HepG2 (cell line): ENCODE measurements around the gene SRBD1. TPM values are rescaled to one million over a fixed set of nuclear protein-coding genes. Genes with fewer than 3 reads are reported as not detected.
A peak's percentile ranks its signal among the peaks of the same experiment; 100 is the strongest.

Experiments used
- ADNP ChIP-seq: sonication (generic); formaldehyde crosslinking; IDR thresholded peaks from 2 replicates; pipeline ENCODE4 v1.4.0; 2020; ENCODE audit warnings: missing genetic modification reagents
- CREB1 ChIP-seq, 2 experiments: fragments of 450-650 bp in 1 of 2; IDR thresholded peaks; 2 replicates each; pipeline ENCODE4 v1.6.1; 2016 to 2017; ENCODE audit warnings: control low read depth in 1 of 2, mild to moderate bottlenecking in 1 of 2, missing compliant biosample characterization in 1 of 2, missing genetic modification characterization in 1 of 2
- FOSL1 ChIP-seq: sonication (generic); formaldehyde crosslinking; IDR thresholded peaks from 2 replicates; pipeline ENCODE4 v1.9.0; 2021; ENCODE audit warnings: missing genetic modification reagents, borderline replicate concordance
- GABPA ChIP-seq, 2 experiments: IDR thresholded peaks; 2 replicates each; pipeline ENCODE4 v1.6.1; 2011 to 2016; ENCODE audit warnings: low read depth in 2 of 2, low read length in 1 of 2, missing biosample characterization in 1 of 2, missing genetic modification characterization in 1 of 2
- KDM4B ChIP-seq: sonication (generic); formaldehyde crosslinking; IDR thresholded peaks from 2 replicates; pipeline ENCODE4 v1.4.0; 2020; ENCODE audit warnings: missing genetic modification reagents
- KLF13 ChIP-seq: sonication (generic); formaldehyde crosslinking; IDR thresholded peaks from 2 replicates; pipeline ENCODE4 v1.4.0; 2020; ENCODE audit warnings: mild to moderate bottlenecking, missing genetic modification reagents
- RAD21 ChIP-seq: fragments of 450-650 bp; formaldehyde crosslinking; IDR thresholded peaks from 2 replicates; pipeline ENCODE4 v1.5.0; 2020; ENCODE audit warnings: mild to moderate bottlenecking
- SAP130 ChIP-seq: IDR thresholded peaks from 2 replicates; pipeline ENCODE4 v1.6.1; 2016; ENCODE audit warnings: low read depth
- STAG1 ChIP-seq: sonication (generic); formaldehyde crosslinking; IDR thresholded peaks from 2 replicates; pipeline ENCODE4 v1.4.0; 2020; ENCODE audit warnings: missing genetic modification reagents
- ZFP36 ChIP-seq: fragments of 150-350 bp; IDR thresholded peaks from 2 replicates; pipeline ENCODE4 v1.6.1; 2018; ENCODE audit warnings: borderline replicate concordance, low read length, low read depth; ENCODE audit not compliant: partially characterized antibody
- ZFP62 ChIP-seq: sonication (generic); formaldehyde crosslinking; IDR thresholded peaks from 2 replicates; pipeline ENCODE4 v1.4.0; 2020; ENCODE audit warnings: missing genetic modification reagents
- ZFX ChIP-seq: sonication (generic); formaldehyde crosslinking; IDR thresholded peaks from 2 replicates; pipeline ENCODE4 v1.4.0; 2020; ENCODE audit warnings: mild to moderate bottlenecking, low read depth, missing genetic modification reagents, moderate library complexity
- polyA plus RNA-seq, 8 experiments: library from polyadenylated mRNA; depleted of rRNA in 3 of 8; stranded (reverse) in 7 of 8; unstranded in 1 of 8; fragments of >200 nt; fragmentation: Illumina TruSeq in 4 of 8; extraction: Trizol in 4 of 8; gene quantifications; 2 replicates each; pipeline versions ENCODE4 v1.2.1 to v1.2.3, GENCODE V29; 2011 to 2016; ENCODE audit warnings: low read depth in 4 of 8, missing spikeins in 1 of 8, mixed read lengths in 1 of 8; ENCODE audit not compliant: insufficient read depth in 1 of 8
- total RNA-seq, 5 experiments: library from RNA; depleted of rRNA; stranded (reverse); fragments of >200 nt; fragmentation: Illumina TruSeq; extraction: Trizol; gene quantifications; 2 replicates each; pipeline ENCODE4 v1.2.3, GENCODE V29; 2016; ENCODE audit warnings: low read depth in 1 of 5
- TF ChIP-seq, protein P1 (sequence below): sonication (generic); formaldehyde crosslinking; conservative IDR thresholded peaks from 2 replicates; pipeline ENCODE4 v1.4.0; 2020; ENCODE audit warnings: mild to moderate bottlenecking, missing genetic modification reagents, moderate library complexity
- TF ChIP-seq, protein P2 (sequence below): sonication (generic); formaldehyde crosslinking; conservative IDR thresholded peaks from 2 replicates; pipeline ENCODE4 v1.4.0; 2020; ENCODE audit warnings: missing genetic modification reagents
- TF ChIP-seq, protein P3 (sequence below): sonication (generic); formaldehyde crosslinking; IDR thresholded peaks from 2 replicates; pipeline ENCODE4 v1.9.0; 2021; ENCODE audit warnings: missing genetic modification reagents, borderline replicate concordance
- TF ChIP-seq, protein P4 (sequence below): sonication (generic); formaldehyde crosslinking; IDR thresholded peaks from 2 replicates; pipeline ENCODE4 v1.5.0; 2020; ENCODE audit warnings: mild to moderate bottlenecking, missing genetic modification reagents
- TF ChIP-seq, protein P5 (sequence below): sonication (generic); formaldehyde crosslinking; IDR thresholded peaks from 2 replicates; pipeline ENCODE4 v1.5.0; 2020; ENCODE audit warnings: missing genetic modification reagents

SRBD1 gene
- total and polyA plus RNA-seq, 2 of the 13 experiments (the other 11 are each of a cell fraction or from before 2014, with no cell fraction given) = 3.2 to 23.9 TPM

DNA sequence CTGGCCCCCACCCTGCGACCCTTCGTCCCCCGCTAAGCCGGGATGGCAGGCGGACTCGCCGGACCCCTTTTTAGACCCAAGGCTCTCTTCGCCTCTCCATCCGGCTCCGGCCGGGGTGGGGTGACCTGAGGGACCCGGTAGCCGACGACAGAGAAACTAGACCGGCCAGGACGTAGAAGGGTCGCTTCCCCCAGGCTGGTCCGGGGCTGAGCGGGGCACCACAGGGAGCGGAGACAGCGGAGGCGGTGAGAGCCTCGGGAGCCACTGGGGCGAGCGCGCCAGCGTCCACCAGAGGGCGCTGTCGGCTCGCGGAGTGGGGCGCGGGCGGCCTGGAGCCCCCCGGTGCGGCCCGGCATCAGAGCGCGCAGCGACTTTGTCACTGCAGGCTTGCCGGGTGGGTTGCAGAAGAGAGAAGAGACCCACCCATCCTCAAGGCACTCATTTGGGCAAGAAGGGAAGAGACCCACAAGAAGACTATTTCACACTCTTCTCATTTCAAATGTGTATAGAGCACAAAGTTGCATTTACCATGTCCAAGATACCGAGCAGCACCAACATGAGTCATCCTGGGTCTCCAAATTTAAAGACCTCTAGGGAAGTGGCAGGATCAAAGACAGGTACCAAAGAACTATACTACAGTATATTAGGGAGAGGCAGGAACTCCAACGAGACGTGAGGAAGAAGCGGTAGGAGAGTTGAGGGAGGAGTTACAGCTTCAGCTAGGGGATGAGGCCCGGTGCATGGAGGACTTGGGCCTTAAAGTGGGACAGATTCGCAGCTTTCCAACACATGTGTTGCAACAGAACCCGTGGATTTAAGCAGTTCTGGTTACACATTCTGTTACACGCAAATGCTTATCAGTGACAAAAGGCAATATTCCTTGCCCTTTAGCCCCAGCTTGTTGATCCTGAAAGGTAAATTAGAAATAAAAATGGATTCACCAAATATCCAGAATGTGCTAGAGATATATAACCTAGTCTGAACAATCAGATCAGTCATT is 32.8 kb upstream of the SRBD1 start (continued):
- TF ChIP-seq, protein P1, sequence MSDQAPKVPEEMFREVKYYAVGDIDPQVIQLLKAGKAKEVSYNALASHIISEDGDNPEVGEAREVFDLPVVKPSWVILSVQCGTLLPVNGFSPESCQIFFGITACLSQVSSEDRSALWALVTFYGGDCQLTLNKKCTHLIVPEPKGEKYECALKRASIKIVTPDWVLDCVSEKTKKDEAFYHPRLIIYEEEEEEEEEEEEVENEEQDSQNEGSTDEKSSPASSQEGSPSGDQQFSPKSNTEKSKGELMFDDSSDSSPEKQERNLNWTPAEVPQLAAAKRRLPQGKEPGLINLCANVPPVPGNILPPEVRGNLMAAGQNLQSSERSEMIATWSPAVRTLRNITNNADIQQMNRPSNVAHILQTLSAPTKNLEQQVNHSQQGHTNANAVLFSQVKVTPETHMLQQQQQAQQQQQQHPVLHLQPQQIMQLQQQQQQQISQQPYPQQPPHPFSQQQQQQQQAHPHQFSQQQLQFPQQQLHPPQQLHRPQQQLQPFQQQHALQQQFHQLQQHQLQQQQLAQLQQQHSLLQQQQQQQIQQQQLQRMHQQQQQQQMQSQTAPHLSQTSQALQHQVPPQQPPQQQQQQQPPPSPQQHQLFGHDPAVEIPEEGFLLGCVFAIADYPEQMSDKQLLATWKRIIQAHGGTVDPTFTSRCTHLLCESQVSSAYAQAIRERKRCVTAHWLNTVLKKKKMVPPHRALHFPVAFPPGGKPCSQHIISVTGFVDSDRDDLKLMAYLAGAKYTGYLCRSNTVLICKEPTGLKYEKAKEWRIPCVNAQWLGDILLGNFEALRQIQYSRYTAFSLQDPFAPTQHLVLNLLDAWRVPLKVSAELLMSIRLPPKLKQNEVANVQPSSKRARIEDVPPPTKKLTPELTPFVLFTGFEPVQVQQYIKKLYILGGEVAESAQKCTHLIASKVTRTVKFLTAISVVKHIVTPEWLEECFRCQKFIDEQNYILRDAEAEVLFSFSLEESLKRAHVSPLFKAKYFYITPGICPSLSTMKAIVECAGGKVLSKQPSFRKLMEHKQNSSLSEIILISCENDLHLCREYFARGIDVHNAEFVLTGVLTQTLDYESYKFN (CRISPR knock-in tag) = no peak; the same call in 1 of the 2 replicates
- TF ChIP-seq STAG1 (peak; percentile 99), CREB1 (IDR thresholded peaks at IDR 0.05) (no peak), CREB1 (CRISPR knock-in tag; IDR thresholded peaks at IDR 0.05) (no peak), KLF13 (CRISPR knock-in tag) (no peak), ZFX (peak; percentile 81), ADNP (CRISPR knock-in tag) (no peak), SAP130 (CRISPR knock-in tag) (no peak), FOSL1 (CRISPR knock-in tag) (no peak), KDM4B (CRISPR knock-in tag) (no peak), ZFP62 (CRISPR knock-in tag) (no peak), ZFP36 (peak; percentile 15), RAD21 (CRISPR knock-in tag) (peak; percentile 100), GABPA (IDR thresholded peaks at IDR 0.05; ENCODE audit: low read depth, low read length) (no peak), GABPA (CRISPR knock-in tag; IDR thresholded peaks at IDR 0.05; ENCODE audit: low read depth) (no peak)
- TF ChIP-seq, protein P2, sequence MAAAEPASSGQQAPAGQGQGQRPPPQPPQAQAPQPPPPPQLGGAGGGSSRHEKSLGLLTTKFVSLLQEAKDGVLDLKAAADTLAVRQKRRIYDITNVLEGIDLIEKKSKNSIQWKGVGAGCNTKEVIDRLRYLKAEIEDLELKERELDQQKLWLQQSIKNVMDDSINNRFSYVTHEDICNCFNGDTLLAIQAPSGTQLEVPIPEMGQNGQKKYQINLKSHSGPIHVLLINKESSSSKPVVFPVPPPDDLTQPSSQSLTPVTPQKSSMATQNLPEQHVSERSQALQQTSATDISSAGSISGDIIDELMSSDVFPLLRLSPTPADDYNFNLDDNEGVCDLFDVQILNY (CRISPR knock-in tag) = no peak
- TF ChIP-seq, protein P3, sequence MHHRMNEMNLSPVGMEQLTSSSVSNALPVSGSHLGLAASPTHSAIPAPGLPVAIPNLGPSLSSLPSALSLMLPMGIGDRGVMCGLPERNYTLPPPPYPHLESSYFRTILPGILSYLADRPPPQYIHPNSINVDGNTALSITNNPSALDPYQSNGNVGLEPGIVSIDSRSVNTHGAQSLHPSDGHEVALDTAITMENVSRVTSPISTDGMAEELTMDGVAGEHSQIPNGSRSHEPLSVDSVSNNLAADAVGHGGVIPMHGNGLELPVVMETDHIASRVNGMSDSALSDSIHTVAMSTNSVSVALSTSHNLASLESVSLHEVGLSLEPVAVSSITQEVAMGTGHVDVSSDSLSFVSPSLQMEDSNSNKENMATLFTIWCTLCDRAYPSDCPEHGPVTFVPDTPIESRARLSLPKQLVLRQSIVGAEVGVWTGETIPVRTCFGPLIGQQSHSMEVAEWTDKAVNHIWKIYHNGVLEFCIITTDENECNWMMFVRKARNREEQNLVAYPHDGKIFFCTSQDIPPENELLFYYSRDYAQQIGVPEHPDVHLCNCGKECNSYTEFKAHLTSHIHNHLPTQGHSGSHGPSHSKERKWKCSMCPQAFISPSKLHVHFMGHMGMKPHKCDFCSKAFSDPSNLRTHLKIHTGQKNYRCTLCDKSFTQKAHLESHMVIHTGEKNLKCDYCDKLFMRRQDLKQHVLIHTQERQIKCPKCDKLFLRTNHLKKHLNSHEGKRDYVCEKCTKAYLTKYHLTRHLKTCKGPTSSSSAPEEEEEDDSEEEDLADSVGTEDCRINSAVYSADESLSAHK (CRISPR knock-in tag) = no peak
- TF ChIP-seq, protein P4, sequence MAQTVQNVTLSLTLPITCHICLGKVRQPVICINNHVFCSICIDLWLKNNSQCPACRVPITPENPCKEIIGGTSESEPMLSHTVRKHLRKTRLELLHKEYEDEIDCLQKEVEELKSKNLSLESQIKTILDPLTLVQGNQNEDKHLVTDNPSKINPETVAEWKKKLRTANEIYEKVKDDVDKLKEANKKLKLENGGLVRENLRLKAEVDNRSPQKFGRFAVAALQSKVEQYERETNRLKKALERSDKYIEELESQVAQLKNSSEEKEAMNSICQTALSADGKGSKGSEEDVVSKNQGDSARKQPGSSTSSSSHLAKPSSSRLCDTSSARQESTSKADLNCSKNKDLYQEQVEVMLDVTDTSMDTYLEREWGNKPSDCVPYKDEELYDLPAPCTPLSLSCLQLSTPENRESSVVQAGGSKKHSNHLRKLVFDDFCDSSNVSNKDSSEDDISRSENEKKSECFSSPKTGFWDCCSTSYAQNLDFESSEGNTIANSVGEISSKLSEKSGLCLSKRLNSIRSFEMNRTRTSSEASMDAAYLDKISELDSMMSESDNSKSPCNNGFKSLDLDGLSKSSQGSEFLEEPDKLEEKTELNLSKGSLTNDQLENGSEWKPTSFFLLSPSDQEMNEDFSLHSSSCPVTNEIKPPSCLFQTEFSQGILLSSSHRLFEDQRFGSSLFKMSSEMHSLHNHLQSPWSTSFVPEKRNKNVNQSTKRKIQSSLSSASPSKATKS (CRISPR knock-in tag) = no peak
- TF ChIP-seq, protein P5, sequence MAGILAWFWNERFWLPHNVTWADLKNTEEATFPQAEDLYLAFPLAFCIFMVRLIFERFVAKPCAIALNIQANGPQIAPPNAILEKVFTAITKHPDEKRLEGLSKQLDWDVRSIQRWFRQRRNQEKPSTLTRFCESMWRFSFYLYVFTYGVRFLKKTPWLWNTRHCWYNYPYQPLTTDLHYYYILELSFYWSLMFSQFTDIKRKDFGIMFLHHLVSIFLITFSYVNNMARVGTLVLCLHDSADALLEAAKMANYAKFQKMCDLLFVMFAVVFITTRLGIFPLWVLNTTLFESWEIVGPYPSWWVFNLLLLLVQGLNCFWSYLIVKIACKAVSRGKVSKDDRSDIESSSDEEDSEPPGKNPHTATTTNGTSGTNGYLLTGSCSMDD = no peak
